Left cardiac atrium (tissue), 4 donors: ENCODE measurements around the gene ACER1. TPM values are rescaled to one million over a fixed set of nuclear protein-coding genes. Genes with fewer than 3 reads are reported as not detected.
A peak's percentile ranks its signal among the peaks of the same experiment; 100 is the strongest.
"Not testable (repeated sequence)": the region's sequence is repeated elsewhere in the genome, so short reads cannot be mapped to it uniquely, and the experiment has no call there.

ENCODE experiments used
- ATAC-seq, 2 donors: fragments of 200-7000 bp; cut with Tn5 transposase; one replicate each; pipeline ENCODE4 v1.9.1; 2020; ENCODE audit warnings: mild to moderate bottlenecking in 2 of 2, moderate library complexity in 2 of 2
- DNase-seq: peaks from one replicate; pipeline ENCODE4 v3.0.0-alpha.2; 2020
- intact Hi-C, 2 donors: fragments of 100-400 bp; cut with DNase I; formaldehyde crosslinking; loops; one replicate each; pipeline versions ENCODE4 v1.14.1 to v1.15.1; 2022 to 2023
- long read RNA-seq: library from polyadenylated mRNA; unstranded; transcript quantifications from one replicate; pipeline ENCODE4 v2.0.0, GENCODE V29; 2021
- total RNA-seq, 2 donors: library from RNA; stranded (reverse); fragmentation: NEBNext Ultra II Directional; extraction: Animal tissue kit (Norgen Biotek cat#: 25700); gene quantifications; one replicate each; pipeline ENCODE4 v1.2.1, GENCODE V29; 2021
- donor health status: DM: no; HTN: yes; CAD: no.
- donor health status: DM: no; HTN: yes; CAD: no; lungs with severe emphysema.
- donor health status: DM: yes; HTN: yes; CAD: no.
- donor health status: Dilated cardiomyopathy.

ACER1 gene, protein sequence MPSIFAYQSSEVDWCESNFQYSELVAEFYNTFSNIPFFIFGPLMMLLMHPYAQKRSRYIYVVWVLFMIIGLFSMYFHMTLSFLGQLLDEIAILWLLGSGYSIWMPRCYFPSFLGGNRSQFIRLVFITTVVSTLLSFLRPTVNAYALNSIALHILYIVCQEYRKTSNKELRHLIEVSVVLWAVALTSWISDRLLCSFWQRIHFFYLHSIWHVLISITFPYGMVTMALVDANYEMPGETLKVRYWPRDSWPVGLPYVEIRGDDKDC
- not detected for total RNA-seq
- long read RNA-seq: 0 reads

DNA sequence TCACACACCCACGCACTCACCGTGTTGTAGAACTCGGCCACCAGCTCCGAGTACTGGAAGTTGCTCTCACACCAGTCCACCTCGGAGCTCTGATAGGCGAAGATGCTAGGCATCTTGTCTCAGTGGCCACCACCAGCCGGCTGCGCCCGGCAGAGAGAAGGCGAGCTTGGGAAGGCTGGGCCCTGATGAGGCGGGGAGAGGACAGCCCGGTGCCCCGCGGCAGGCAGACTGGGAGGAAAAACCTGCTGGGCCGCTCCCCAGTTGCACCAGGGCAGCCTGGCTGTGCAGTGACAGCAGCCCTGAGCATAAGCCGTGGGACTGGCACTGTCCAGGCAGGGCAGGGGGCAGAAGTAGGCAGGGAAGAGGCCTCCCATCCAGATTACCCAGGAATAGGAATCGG, at the start of gene ACER1:
TSS of gene ACER1 (minus strand) at position 174 of the 400 bp plus-strand sequence. CDS start at position 113, 61 bp downstream.
- ATAC-seq (no peak), DNase-seq (no peak)
- intact Hi-C loops: no loop called here

DNA sequence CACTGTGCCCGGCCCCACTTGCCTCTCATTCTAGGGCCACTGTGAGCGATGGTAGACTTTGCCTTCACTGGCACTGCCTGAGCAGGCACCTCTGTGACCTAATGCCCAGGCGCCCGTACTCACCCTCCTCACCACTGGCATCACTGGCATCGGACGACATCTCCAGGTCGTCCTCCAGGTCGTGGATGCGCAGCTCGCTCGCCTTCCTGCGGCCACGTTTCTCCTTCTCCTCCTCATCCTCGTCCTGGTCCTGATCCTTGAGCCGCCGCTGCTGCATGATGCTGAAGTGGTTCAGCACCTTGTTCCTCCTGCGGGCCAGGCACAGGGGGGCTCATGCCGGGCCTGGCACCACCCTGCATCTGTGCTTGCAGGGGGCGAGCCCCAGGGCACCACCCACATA, 49.8 kb upstream of the ACER1 start:
- intact Hi-C loops: no loop called here
- no peak for ATAC-seq

DNA sequence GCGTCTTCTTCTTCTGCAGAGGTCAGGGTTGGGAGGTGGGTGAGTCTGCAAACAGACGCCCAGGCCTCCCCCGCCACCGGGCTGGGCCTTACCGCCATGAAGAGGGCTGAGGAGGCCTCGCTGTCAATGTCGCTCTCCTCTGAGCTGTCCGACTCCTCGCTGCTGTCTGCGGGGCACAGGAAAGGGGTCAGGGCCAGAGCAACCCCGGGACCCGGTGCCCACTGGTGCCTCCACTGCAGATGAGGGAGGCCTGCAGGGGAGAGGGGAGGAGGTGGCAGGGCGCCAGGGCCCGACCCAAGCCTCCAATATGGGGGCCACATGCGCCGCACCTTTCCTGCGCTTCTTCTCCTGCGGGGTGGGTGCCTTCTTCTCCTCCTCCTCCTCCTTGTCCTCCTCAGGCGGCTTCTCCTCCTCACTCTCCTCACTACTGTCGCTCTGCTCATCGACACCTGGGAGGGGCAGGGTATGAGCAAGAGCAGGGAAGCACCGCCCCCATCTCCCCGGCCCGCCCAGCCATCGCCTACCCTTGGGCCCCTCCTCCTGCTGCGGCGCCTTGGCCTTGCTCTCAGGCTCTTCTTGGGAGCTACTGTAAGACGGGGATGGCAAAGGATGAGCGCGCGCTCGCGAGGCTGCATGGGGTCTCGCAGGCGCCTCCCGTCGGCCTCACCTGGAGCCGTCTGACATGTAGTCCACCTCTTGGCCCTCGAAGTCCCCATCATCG, 47.8 kb upstream of the ACER1 start:
- DNase-seq (no peak), ATAC-seq (no peak)
- intact Hi-C loops: no loop called here

More for the DNA sequence above, 49.8 kb upstream of the ACER1 start:
- no peak for DNase-seq

DNA sequence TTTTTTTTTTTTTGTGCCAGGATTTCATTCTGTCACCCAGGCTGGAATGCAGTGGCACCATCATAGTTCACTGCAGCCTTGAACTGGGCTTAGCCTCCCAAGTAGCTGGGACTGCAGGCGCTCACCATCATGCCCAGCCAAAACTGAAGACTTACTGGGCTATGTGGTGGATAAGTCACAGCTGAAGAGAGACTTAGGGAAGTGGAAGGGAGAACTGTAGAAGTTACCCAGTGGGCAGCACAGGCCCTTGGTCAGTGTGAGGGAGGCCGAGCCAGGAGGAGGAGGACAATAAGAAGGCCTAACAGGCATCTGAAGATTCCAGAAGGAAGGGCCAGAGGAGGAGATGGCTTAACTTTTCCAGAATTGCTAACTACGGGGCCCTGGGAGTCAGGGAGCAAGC, 46.3 kb upstream of the ACER1 start:
- intact Hi-C loops: no loop called here
- no peak for ATAC-seq
- no peak for DNase-seq

DNA sequence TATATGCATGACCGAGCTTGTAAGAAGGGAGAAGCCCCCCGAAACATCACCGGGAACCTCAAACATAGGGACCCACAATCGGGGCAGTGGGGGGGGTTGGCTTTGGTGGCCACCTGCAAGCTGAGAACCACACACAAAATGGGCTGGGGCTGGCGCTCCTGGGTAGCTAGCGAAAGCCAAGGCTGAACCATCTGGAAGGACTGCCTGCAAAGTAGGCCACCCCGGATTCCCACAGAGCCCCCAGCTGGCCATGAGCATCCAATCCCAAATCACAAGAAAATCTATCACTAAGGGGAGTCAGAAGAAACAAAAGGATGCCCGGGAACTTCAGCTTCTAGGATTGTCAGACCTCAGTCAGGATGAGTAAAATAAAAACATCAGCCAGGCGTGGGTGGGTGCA, 45.1 kb upstream of the ACER1 start:
- intact Hi-C loops: no loop called here
- DNase-seq (no peak), ATAC-seq (no peak)

DNA sequence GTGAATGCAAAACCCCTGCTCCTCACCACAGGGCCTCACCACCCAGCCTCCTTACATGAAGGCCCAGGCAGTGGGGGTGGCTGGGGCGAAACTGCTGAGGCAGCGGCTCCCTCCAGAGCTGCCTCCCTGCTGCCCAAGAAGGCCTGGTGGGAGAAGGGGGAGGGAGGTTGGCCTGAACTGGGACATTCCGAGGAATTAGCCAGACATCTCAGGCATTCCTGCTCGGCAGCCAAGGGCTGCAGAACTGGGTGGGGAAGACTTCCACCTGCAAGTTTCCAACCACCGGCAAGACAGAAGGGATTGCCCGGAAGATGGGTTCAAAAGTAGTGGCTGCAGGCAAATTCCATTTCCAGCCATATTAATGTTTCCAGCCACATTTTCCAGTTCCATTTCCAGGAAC, 44.6 kb upstream of the ACER1 start:
- no peak for ATAC-seq
- DNase-seq: no peak
- intact Hi-C loops: no loop called here

DNA sequence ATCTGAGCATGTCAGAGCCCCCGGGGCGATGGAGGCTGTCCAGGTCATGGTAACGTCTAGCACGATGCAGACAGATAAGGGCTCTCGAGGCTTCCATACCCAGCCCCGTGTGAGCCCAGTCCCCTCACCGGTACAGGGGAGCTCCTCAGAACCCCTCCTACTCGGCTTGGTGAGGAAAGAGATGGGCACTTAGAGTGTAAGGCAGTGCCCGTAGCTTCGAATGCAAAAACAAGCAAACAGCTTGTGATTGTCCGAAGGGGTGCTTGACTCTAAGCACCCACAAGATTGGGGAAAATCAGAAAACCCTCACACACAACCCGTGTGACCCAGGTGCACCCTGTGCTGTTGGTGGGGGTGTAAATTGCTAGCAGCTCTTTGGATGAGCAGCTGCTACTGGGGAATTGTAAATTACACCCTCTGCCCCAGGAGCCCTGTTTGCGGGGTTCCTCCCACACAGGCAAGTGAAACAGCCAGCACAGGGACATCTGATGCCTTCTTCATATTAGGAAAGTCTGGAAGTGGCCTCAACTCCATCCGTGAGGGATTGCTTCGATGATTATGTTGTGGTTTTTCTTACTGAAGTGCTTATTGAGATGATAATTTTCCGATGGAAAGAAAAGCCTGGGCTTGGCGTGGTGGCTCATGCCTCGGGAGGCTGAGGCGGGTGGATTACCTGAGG, 43.2 kb upstream of the ACER1 start:
- intact Hi-C loops: no loop called here
- ATAC-seq: no peak

DNA sequence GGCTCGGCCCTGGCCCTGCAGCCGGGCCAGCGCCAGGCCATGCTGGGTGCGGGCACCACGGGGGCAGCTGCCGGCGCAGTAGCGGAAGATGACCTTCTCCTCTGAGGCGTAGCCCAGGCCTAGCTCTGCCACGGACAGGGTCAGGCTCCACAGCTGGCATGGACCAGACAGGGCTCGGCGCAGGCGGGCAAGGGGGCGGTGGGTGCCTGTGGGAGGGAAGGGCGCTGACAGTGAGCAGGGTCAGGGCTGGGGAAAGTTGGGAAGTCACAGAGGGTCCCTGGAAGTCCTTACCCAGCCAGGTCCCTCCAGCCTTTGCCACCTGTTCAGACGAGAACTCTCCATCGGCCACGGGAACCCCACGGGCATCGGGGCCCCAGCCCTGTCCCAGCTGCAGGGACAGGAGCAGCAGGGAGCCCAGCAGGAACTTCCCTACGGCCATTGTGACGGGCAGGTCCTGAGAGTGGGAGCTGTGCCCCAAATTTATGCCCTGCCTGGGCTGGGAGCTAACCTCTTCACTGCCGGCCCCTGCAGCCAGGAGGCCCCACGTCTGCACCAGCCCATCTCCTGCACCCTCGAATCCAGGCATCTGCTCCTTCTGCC, 42.1 kb upstream of the ACER1 start, which contains the start of gene PSPN:
TSS of gene PSPN (minus strand) at position 523 of the 600 bp plus-strand sequence. CDS start at position 439, 84 bp downstream.
- no peak for DNase-seq
- no peak for ATAC-seq
- intact Hi-C loops: no loop called here

More for the DNA sequence above, 43.2 kb upstream of the ACER1 start:
- DNase-seq: no peak

DNA sequence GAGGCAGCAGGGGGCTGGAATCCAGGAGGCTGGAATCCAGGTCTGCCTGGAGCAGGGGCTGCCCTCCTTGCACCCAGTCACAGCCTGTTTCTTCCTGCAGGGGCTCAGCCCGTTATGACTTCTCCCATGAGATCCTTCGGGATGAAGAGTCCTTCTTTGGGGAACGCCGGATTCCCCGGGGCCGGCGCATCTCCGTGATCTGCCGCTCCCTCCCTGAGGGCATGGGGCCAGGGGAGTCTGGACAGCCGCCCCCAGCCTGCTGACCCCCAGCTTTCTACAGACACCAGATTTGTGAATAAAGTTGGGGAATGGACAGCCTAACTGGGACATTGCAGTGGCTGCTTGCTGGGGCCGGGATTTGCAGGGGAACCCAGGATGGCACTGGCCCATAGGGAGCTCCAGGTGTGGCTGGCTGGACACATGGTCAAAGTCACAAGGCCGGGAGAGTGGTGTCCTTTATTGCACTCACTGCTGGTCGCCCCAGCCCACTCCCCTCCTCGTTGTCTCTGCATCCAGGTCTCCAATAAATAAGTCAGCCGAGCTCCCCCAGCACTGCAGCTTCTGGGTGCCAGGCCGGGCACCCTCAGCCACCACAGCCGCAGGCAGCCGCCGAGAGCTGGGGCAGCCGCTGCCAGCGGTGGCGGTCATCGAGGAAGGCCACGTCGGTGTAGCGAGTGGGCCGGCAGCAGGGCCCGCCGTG, 41.4 kb upstream of the ACER1 start:
- DNase-seq (no peak), ATAC-seq (no peak)
- intact Hi-C loops: loop anchor here in 1 of 2 donors (5.0 kb wide), 1 partner anchor 362 kb away; the partner anchor contains the start of genes GPR108 and TRIP10

DNA sequence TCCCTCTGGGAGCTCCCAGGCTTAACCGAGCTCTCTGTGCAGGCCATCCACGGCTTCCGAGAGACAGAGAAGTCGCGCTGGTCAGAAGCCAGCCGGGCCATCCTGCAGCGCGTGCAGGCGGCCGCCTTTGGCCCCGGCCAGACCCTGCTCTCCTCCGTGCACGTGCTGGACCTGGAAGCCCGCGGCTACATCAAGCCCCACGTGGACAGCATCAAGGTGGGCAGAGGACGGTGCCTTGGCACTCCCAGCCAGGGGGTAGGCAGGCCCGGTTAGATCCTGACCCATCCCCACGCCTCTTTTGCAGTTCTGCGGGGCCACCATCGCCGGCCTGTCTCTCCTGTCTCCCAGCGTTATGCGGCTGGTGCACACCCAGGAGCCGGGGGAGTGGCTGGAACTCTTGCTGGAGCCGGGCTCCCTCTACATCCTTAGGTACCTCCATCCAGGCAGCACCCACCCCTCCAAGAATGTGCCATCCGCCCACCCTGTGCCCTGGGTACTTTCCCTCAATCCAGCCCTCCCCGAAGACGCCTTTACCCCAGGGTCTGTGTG, 40.8 kb upstream of the ACER1 start:
- DNase-seq: no peak
- ATAC-seq: no peak
- intact Hi-C loops: loop anchor here in 1 of 2 donors (5.0 kb wide), 1 partner anchor 363 kb away; the partner anchor contains the start of genes GPR108 and TRIP10

DNA sequence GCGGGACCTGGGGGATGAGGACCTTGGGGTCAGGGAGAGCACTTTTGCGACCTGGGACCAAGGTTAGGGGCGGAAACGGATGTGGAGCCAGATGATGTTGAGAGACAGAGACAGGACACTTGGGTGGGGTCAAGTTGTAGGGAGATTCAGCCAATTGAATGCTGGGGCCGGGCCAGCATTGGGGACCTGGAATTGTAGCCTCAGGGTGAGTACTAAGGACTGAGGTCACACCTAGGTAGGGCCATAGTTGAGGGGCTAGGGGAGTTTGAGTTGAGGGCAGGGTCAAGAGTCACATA, 40.3 kb upstream of the ACER1 start:
- intact Hi-C loops: loop anchor here in 1 of 2 donors (5.0 kb wide), 1 partner anchor 364 kb away; the partner anchor contains the start of genes GPR108 and TRIP10
- DNase-seq (no peak), ATAC-seq (no peak)

DNA sequence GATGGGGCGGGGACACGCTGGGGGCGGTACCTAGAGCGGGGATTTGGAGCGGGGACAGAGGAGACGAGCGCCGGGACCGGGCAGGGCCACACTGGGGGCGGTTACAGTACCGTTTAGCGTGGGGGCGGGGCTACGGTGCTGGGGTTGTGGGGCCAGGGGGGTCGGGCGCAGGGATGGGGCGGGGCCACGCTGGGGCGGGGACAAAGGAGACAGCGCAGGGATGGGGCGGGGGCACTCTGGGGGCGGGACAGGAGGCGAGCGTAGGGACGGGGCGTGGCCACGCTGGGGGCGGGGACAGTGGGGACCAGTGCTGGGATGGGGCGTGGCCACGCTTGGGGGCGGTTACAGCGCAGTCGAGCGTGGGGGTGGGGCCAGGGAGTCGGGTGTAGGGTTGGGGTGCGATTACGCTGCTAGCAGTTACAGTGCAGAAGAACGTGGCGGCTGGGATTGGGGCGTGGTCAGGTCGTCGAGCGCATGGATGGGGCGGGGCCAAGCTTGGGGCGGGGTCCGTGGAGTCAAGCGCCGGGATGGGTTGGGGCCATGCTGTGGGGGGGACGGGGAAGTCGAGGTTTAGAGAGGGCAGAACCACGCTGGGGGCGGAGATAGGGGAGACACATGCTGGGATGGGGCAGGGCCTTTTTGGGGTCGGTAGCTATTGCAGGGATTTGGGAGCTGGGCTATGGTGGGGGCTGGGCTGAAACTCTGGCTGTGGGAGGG, 39.8 kb upstream of the ACER1 start:
- peak; percentile 86 to 90 for ATAC-seq
- intact Hi-C loops: loop anchor here in 1 of 2 donors (5.0 kb wide), 1 partner anchor 364 kb away; the partner anchor contains the start of genes GPR108 and TRIP10

DNA sequence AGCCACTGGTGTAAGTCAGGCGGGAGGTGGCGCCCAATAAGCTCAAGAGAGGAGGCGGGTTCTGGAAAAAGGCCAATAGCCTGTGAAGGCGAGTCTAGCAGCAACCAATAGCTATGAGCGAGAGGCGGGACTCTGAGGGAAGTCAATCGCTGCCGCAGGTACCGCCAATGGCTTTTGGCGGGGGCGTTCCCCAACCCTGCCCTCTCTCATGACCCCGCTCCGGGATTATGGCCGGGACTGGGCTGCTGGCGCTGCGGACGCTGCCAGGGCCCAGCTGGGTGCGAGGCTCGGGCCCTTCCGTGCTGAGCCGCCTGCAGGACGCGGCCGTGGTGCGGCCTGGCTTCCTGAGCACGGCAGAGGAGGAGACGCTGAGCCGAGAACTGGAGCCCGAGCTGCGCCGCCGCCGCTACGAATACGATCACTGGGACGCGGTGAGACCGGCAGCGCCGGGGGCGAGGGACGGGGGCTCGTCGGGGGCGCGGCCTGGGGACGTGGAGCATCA, 39.2 kb upstream of the ACER1 start, which contains the start of gene ALKBH7:
TSS of gene ALKBH7 (plus strand) at position 201 of the 502 bp plus-strand sequence. CDS start at position 228, 27 bp downstream.
- intact Hi-C loops: loop anchor here in 1 of 2 donors (5.0 kb wide), 1 partner anchor 365 kb away; the partner anchor contains the start of genes GPR108 and TRIP10
- peak; percentile 91 to 93 for ATAC-seq
- peak; percentile 99 for DNase-seq

More for the DNA sequence above, 39.8 kb upstream of the ACER1 start:
- peak; percentile 99 for DNase-seq

DNA sequence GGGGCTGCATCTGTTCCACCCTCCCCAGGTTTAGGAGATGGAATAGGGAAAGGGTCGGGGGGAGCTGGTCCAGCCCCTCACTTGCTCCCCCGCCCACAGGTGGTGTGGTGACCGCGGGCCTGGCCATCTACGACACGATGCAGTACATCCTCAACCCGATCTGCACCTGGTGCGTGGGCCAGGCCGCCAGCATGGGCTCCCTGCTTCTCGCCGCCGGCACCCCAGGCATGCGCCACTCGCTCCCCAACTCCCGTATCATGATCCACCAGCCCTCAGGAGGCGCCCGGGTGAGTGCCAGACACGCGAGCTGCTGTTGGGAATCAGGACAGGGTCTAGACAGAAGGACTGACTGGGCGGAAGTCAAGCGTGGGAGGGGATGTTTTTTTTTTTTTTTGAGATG, 30.9 kb upstream of the ACER1 start:
- intact Hi-C loops: no loop called here
- no peak for ATAC-seq
- no peak for DNase-seq

DNA sequence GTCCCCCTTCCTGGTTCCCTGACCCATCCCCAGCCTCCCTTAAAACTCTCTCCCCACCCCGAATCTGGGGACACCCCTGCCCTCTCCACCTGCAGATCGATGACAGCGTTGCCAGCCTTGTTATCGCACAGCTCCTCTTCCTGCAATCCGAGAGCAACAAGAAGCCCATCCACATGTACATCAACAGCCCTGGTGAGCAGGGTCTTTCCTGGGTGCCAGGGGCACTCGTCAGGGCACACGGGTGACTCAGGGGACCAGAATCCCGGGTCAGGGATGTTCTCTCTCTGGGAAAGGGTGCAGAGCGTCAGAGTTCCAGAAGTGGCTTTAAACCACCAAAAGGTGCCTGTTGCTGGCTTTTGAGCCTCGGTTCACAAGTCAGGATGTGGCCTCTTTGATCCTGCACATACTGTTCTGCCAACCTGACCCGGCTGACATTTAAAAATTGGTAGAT, 29.0 kb upstream of the ACER1 start:
- intact Hi-C loops: no loop called here
- DNase-seq: no peak
- no peak for ATAC-seq

DNA sequence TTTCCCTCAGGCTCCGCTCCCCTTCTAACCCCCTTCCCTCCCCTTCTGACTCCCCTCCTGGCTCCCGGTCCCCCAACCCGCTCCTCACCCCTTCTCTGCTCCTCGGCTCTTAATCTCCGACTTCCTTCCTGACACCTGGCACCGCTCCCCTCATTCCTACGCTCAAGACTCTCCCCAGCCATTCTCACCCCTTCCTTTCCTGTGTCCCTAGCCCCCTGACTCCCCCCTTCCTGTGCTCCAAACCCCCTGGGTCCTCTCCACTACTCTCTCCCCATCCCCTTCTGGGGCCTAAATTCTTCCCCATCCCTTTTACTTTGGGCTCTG, 28.6 kb upstream of the ACER1 start:
- intact Hi-C loops: no loop called here
- no peak for DNase-seq
- ATAC-seq: peak in 1 of 2 donors; percentile 40

DNA sequence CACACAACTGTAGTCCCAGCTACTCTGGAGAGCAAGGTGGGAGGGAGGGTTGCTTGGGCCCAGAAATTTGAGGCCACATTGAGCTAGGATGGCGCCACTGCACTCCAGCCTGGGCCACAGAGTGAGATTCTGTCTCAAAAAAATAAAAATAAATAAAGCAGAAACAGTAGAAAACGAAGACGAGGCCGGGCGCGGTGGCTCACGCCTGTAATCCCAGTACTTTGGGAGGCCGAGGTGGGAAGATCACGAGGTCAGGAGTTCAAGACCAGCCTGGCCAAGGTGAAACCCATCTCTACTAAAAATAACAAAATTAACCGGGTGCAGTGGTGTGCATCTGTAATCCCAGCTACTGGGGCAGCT, 27.4 kb upstream of the ACER1 start:
- intact Hi-C loops, DNase-seq, ATAC-seq: not testable (repeated sequence)

DNA sequence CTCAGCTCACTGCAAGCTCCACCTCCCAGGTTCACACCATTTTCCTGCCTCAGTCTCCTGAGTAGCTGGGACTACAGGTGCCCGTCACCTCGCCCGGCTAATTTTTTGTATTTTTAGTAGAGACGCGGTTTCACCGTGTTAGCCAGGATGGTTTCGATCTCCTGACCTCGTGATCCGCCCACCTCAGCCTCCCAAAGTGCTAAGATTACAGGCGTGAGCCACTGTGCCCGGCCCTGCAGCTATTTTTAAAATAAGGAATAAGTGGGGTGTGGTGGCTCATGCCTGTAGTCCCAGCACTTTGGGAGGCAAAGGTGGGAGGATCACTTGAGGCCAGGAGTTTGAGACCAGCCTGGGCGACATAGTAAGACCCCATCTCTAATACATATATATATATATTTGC, 27.0 kb upstream of the ACER1 start:
- ATAC-seq, intact Hi-C loops, DNase-seq: not testable (repeated sequence)
